Activated T-helper 1 cell treated with anti-CD3 and anti-CD28 coated beads, Interleukin-2, amount 50 U/mL, for 16 hours (primary cell): ENCODE results near the gene CHCHD3.

Source experiments
- DNase-seq, 2 donors: peaks; one replicate each; pipeline ENCODE4 v3.0.0-alpha.2; 2020; ENCODE audit warnings: low read depth in 1 of 2, low spot score in 1 of 2

The CHCHD3 gene

GRCh38 chr7:132866551-132866950 is 215.3 kb downstream of the CHCHD3 start:
- no peak for DNase-seq

- no peak for DNase-seq
These were observed 215.8 kb downstream of the CHCHD3 start for GRCh38 chr7:132866144-132866531.

- no peak for DNase-seq
These were observed 216.3 kb downstream of the CHCHD3 start for GRCh38 chr7:132865366-132866143.

- no peak for DNase-seq
These were observed 219.8 kb downstream of the CHCHD3 start for GRCh38 chr7:132861940-132862554.

GRCh38 chr7:132861424-132861823 is 220.5 kb downstream of the CHCHD3 start:
- DNase-seq = no peak

- DNase-seq = no peak
These were observed 222.7 kb downstream of the CHCHD3 start for GRCh38 chr7:132859199-132859598.

- DNase-seq = no peak
These were observed 223.1 kb downstream of the CHCHD3 start for GRCh38 chr7:132858760-132859159.

GRCh38 chr7:132858251-132858650 is 223.6 kb downstream of the CHCHD3 start:
- no peak for DNase-seq

- no peak for DNase-seq
These were observed 224.2 kb downstream of the CHCHD3 start for GRCh38 chr7:132857703-132858102.

GRCh38 chr7:132857031-132857430 is 224.9 kb downstream of the CHCHD3 start:
- no peak for DNase-seq

GRCh38 chr7:132856416-132856815 is 225.5 kb downstream of the CHCHD3 start:
- no peak for DNase-seq

- no peak for DNase-seq
These were observed 226.0 kb downstream of the CHCHD3 start for GRCh38 chr7:132855901-132856300.

- no peak for DNase-seq
These were observed 227.7 kb downstream of the CHCHD3 start for GRCh38 chr7:132854238-132854637.

GRCh38 chr7:132847376-132847775 is 234.5 kb downstream of the CHCHD3 start:
- DNase-seq = no peak

GRCh38 chr7:132846086-132846485 is 235.8 kb downstream of the CHCHD3 start:
- DNase-seq = no peak

- no peak for DNase-seq
These were observed 239.4 kb downstream of the CHCHD3 start for GRCh38 chr7:132842478-132842877.

- DNase-seq = no peak
These were observed 241.7 kb downstream of the CHCHD3 start for GRCh38 chr7:132840199-132840598.

- no peak for DNase-seq
These were observed 243.6 kb downstream of the CHCHD3 start for GRCh38 chr7:132838313-132838712.

- no peak for DNase-seq
These were observed 244.4 kb downstream of the CHCHD3 start for GRCh38 chr7:132837529-132837928.

- no peak for DNase-seq
These were observed 245.1 kb downstream of the CHCHD3 start for GRCh38 chr7:132836746-132837145.

GRCh38 chr7:132830941-132831340 is 250.9 kb downstream of the CHCHD3 start:
- DNase-seq = no peak

GRCh38 chr7:132828502-132828901 is 253.4 kb downstream of the CHCHD3 start:
- no peak for DNase-seq
